HUES64 (cell line): ENCODE measurements around the gene CYP1B1.
"Not testable (repeated sequence)": the region's sequence is repeated elsewhere in the genome, so short reads cannot be mapped to it uniquely, and the experiment has no call there.

Experiments used
- H3K27ac ChIP-seq: 2 replicates; pipeline ENCODE4 v1.7.0; 2013; ENCODE audit warnings: low read depth, low read length, inconsistent platforms
- H3K27me3 ChIP-seq: 2 replicates; pipeline ENCODE4 v1.6.1; 2013; ENCODE audit warnings: mild to moderate bottlenecking, low read length; ENCODE audit not compliant: insufficient read depth
- H3K36me3 ChIP-seq: 2 replicates; pipeline ENCODE4 v1.6.1; 2013; ENCODE audit warnings: mild to moderate bottlenecking, low read length; ENCODE audit not compliant: insufficient read depth
- H3K4me1 ChIP-seq: 2 replicates; pipeline ENCODE4 v1.6.1; 2013; ENCODE audit warnings: mild to moderate bottlenecking, low read length, moderate library complexity; ENCODE audit not compliant: insufficient read depth
- H3K4me3 ChIP-seq: 2 replicates; pipeline ENCODE4 v1.5.1; 2013; ENCODE audit warnings: mild to moderate bottlenecking, low read length, moderate library complexity
- H3K9ac ChIP-seq: 2 replicates; pipeline ENCODE4 v1.6.1; 2013; ENCODE audit warnings: mild to moderate bottlenecking, low read depth, low read length
- H3K9me3 ChIP-seq: 2 replicates; pipeline ENCODE4 v1.6.1; 2013; ENCODE audit warnings: low read depth, low read length; ENCODE audit not compliant: insufficient read depth
- WGBS: fragments of 150-250, 120-280 bp; methylation state at CpG from one replicate; pipeline ENCODE4 v1.1.7; 2013; ENCODE audit warnings: missing lambda C conversion rate; 5-methylcytosine and 5-hydroxymethylcytosine counted together

Gene CYP1B1

GRCh38 chr2:38090212-38090611 lies 14.3 kb upstream of the CYP1B1 start:
- H3K9ac ChIP-seq, H3K36me3 ChIP-seq, H3K9me3 ChIP-seq, H3K27ac ChIP-seq, H3K4me3 ChIP-seq: not testable (repeated sequence)
- WGBS: 93% methylated on average over 6 of the region's 6 CpGs
- peaks cover 54% of the 10 kb centered on the region for H3K27me3 ChIP-seq
- peaks cover 35% of the 10 kb centered on the region for H3K4me1 ChIP-seq

DNA sequence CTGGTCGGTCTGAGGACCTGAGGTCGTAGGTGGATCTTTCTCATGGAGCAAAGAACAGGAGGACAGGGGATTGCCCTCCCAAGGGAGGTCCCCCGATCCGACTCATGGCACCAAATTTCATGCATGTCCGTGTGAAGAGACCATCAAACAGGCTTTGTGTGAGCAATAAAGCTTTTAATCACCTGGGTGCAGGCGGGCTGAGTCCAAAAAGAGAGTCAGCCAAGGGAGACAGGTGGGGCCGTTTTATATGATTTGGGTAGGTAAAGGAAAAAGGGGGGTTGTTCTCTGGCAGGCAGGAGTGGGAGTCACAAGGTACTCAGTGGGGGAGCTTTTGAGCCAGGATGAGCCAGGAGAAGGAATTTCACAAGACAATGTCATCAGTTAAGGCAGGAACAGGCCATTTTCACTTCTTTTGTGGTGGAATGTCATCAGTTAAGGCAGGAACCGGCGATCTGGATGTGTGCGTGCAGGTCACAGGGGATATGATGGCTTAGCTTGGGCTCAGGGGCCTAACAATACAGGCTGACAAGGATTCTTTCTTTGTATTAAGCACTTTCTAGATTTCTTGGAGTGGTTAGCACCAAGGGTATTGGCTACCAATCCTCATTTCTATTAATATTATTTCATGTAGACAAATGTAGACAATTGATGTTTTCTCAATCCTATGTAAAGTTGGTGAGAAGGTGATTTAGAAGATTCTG lies 10.2 kb upstream of the CYP1B1 start:
- peak overlapping the region; percentile 51 for H3K4me3 ChIP-seq
- H3K27ac ChIP-seq: peak overlapping the region; percentile 79; the same call in 1 of the 2 replicates
- H3K9ac ChIP-seq: peak overlapping the region; percentile 62
- peaks cover 40% of the 10 kb centered on the region for H3K27me3 ChIP-seq
- 12% methylated on average over 10 of the region's 10 CpGs for WGBS
- H3K4me1 ChIP-seq: peaks cover 16% of the 10 kb centered on the region
- H3K36me3 ChIP-seq, H3K9me3 ChIP-seq: not testable (repeated sequence)

GRCh38 chr2:38084556-38084955 lies 8.6 kb upstream of the CYP1B1 start:
- H3K27ac ChIP-seq, H3K9me3 ChIP-seq, H3K36me3 ChIP-seq: not testable (repeated sequence)
- 12% methylated on average over 8 of the region's 8 CpGs for WGBS
- 0 out of 2 replicates have a peak overlapping the region, but pooled peaks have one; percentile 40 for H3K9ac ChIP-seq
- peaks cover 26% of the 10 kb centered on the region for H3K4me1 ChIP-seq
- peaks cover 37% of the 10 kb centered on the region for H3K27me3 ChIP-seq
- peak overlapping the region; percentile 51 for H3K4me3 ChIP-seq

DNA sequence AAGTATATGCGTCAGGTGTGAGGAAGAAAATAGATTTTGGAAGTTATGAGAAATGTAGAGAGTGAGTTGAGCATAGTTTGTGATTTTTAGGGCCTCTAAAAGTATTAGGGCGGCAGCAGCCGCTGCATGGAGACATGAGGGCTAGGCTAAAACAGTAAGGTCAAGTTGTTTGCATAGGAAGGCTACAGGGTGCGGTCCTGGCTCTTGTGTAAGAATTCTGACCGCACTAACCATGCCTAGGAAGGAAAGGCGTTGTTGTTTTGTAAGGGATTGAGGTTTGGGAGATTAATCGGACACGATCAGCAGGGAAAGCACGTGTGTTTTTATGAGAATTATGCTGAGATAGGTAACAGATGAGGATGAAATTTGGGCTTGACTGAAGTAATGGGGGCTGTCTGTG lies 6.8 kb upstream of the CYP1B1 start:
- Histone ChIP-seq H3K27me3 (peaks cover 39% of the 10 kb centered on the region), H3K4me1 (peaks cover 34% of the 10 kb centered on the region)
- H3K27ac ChIP-seq, H3K4me3 ChIP-seq, H3K9ac ChIP-seq, H3K36me3 ChIP-seq, H3K9me3 ChIP-seq: not testable (repeated sequence)
- WGBS: 58% methylated on average over 8 of the region's 9 CpGs

DNA sequence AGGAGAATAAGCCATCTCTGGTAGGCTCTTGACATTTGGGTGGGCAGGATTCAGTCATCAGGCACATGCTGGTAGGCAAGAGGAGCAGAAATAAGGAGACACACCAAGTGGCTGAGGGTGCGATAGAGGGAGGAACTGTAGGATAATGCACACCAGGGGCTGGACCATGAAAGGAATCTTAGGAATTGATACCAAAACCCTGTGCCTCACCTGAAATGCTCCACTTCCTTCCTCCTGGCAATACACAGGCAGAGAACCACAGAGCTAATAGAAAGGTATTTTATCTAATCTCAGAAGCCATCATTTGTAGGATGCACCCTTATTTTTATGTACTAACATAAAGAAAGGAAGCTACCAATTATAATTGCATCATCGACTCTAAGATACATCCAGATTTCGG lies 4.4 kb upstream of the CYP1B1 start:
- 79% methylated on average over 3 of the region's 3 CpGs for WGBS
- Histone ChIP-seq H3K27ac (peak overlapping the region; percentile 14; the same call in 1 of the 2 replicates), H3K9ac (no peak overlapping the region), H3K9me3 (no peaks in the 10 kb centered on the region), H3K36me3 (no peaks in the 10 kb centered on the region), H3K4me1 (peaks cover 24% of the 10 kb centered on the region), H3K4me3 (no peak overlapping the region; the same call in 1 of the 2 replicates), H3K27me3 (peaks cover 38% of the 10 kb centered on the region)

DNA sequence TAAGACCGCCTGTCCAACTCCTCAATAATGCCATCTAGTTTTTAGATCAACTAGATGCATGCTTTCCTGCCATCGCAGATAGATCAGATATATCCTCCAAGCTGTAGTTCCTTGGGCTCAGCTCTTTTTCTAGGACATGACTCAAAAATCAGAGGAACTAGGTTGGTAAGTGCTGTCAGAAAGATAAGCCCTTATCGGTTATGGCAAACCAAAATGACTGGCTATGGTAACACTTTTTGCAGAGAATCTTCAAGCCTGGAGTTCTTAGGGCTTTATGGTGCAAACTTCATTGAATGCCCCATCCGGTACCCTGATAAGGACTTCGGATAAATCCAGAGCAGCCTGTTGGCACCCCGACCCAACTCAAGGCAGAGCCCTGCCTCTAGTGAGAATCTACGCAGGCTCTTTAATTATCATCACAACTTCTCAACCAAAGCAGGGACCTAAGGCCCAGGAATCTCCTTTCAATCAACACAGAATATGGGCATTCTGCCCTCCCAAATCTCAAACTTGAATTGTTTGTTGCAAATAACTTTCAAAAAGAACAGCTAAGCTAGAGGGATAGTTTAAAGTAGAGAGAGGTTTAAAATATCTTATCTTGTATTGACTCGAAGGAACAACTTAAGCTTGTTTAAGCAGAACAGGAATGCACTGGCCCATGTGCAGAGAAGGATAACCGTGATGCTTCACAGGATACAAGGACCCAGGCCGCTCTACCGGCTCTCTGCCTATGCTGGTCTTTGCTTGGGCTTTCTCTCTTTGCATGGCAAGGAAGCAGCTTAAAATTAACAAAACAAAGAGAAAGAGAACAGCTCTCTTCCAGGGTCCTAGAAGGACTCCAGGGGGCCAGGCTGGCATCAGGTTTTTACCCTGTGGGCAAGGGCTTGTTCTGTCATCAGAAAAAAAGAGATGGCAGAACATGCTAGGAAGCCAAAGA lies 3.4 kb upstream of the CYP1B1 start:
- peak overlapping the region; percentile 47; the same call in 1 of the 2 replicates for H3K27ac ChIP-seq
- H3K9ac ChIP-seq: no peak overlapping the region
- peak overlapping the region; percentile 1; the same call in 1 of the 2 replicates for H3K4me3 ChIP-seq
- peaks cover 45% of the 10 kb centered on the region for H3K27me3 ChIP-seq
- WGBS: 53% methylated on average over 11 of the region's 11 CpGs
- no peaks in the 10 kb centered on the region for H3K9me3 ChIP-seq
- H3K4me1 ChIP-seq: peaks cover 24% of the 10 kb centered on the region
- no peaks in the 10 kb centered on the region for H3K36me3 ChIP-seq

GRCh38 chr2:38077431-38077769 lies 1.4 kb upstream of the CYP1B1 start:
- 27% methylated on average over 12 of the region's 12 CpGs for WGBS
- Histone ChIP-seq H3K4me3 (peak overlapping the region; percentile 56), H3K9ac (peak overlapping the region; percentile 73), H3K4me1 (peaks cover 32% of the 10 kb centered on the region), H3K9me3 (no peaks in the 10 kb centered on the region), H3K27me3 (peaks cover 65% of the 10 kb centered on the region), H3K27ac (peak overlapping the region; percentile 95; the same call in 1 of the 2 replicates), H3K36me3 (no peaks in the 10 kb centered on the region)

DNA sequence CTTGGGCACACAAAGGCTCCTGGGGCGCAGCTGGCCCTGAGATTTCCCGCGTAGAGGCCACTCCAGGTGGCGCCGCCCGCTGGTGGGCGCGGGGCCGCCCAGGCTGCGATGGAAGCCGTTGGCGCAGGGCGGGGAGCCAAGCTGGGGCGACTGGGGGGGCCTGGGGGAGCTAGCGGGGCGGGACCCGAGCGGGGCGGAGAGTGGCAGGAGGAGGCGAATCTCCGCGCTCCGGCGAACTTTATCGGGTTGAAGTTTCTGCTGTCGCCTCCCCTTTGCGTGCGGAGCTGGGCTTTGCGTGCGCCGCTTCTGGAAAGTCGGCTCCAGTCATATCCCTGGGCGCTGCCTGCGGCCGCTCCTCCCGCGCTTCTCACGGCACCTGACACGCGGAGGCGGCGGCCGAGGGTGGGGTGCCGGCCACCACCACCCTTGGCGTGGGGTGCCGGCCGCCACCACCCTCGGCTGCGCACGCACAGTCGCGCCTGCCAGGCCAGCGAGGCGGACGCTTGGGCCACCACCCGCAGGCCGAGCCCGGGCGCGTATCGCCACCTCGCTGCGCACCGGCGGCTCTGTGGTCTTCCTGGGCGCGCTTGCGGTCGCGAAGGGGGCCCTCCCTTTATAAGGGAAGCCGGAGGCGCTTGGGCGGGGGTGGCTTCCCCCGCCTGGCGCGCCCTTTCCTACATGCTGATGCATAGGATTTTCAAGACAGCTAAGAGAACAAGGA lies 919 bp upstream of the CYP1B1 start:
- peak overlapping the region; percentile 95; the same call in 1 of the 2 replicates for H3K27ac ChIP-seq
- under 1% methylated on average over 76 of the region's 76 CpGs for WGBS
- no peaks in the 10 kb centered on the region for H3K36me3 ChIP-seq
- H3K4me3 ChIP-seq: peak overlapping the region; percentile 56
- H3K9me3 ChIP-seq: no peaks in the 10 kb centered on the region
- peaks cover 32% of the 10 kb centered on the region for H3K4me1 ChIP-seq
- peaks cover 70% of the 10 kb centered on the region for H3K27me3 ChIP-seq
- H3K9ac ChIP-seq: peak overlapping the region; percentile 73

- Histone ChIP-seq H3K4me3 (peak overlapping the region; percentile 56), H3K27ac (peak overlapping the region; percentile 95; the same call in 1 of the 2 replicates), H3K4me1 (peaks cover 32% of the 10 kb centered on the region), H3K9ac (peak overlapping the region; percentile 60), H3K9me3 (no peaks in the 10 kb centered on the region), H3K36me3 (no peaks in the 10 kb centered on the region), H3K27me3 (peaks cover 76% of the 10 kb centered on the region)
- under 1% methylated on average over 51 of the region's 51 CpGs for WGBS
Observed at GRCh38 chr2:38076152-38076709, 280 bp upstream of the CYP1B1 start.

DNA sequence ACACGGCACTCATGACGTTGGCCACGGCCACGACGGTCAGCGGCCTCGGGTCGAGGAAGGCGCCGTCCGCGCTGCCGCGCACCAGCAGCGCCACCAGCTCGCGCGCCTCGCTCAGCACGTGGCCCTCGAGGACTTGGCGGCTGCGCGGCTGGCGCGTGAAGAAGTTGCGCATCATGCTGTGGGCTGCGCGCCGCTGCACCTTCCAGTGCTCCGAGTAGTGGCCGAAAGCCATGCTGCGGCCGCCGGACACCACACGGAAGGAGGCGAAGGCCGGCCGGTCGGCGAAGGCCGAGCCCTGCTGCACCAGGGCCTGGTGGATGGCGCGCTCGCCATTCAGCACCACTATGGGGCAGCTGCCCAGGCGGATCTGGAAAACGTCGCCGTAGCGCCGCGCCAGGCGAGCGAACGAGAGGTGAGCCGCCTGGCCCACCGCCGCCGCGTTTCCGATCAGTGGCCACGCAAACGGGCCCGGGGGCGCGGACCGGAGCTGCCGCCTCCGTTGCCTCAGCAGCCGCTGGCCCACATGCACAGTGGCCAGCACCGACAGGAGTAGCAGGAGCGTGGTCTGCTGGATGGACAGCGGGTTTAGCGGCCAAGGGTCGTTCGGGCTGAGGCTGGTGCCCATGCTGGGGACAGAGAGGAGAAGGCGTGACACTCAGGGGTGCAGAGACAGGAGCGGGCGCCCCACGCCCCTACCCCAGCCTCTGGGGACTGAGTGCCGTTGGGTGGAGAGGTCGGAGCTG lies 1.0 kb downstream of the CYP1B1 start:
- 90% methylated on average over 82 of the region's 82 CpGs for WGBS
- no peak overlapping the region for H3K27ac ChIP-seq

More for the DNA sequence above, 1.0 kb downstream of the CYP1B1 start:
- Histone ChIP-seq H3K4me1 (peaks cover 24% of the 10 kb centered on the region), H3K36me3 (no peaks in the 10 kb centered on the region), H3K27me3 (peaks cover 82% of the 10 kb centered on the region), H3K9me3 (no peaks in the 10 kb centered on the region), H3K4me3 (peak overlapping the region; percentile 56), H3K9ac (no peak overlapping the region)
